ENCODE results near the gene LRP2BP.

The LRP2BP gene

GRCh38 chr4:185395956-185396723 lies 416 bp upstream of the LRP2BP start:
- DNase-seq (ENCODE audit: low read depth in 1 of 2, low spot score in 1 of 2) = peak; percentile 95 to 97

- no peak for DNase-seq (ENCODE audit: low read depth in 1 of 2, low spot score in 1 of 2)
Observed at GRCh38 chr4:185394568-185395237, 1.0 kb downstream of the LRP2BP start.

- no peak for DNase-seq (ENCODE audit: low read depth in 1 of 2, low spot score in 1 of 2)
Observed at GRCh38 chr4:185392156-185392555, 3.6 kb downstream of the LRP2BP start.

- no peak for DNase-seq (ENCODE audit: low read depth in 1 of 2, low spot score in 1 of 2)
Observed at GRCh38 chr4:185390941-185391340, 4.8 kb downstream of the LRP2BP start.

- DNase-seq (ENCODE audit: low read depth in 1 of 2, low spot score in 1 of 2) = no peak
Observed at GRCh38 chr4:185387957-185388356, 7.8 kb downstream of the LRP2BP start.

GRCh38 chr4:185384930-185385331 lies 10.8 kb downstream of the LRP2BP start:
- no peak for DNase-seq (ENCODE audit: low read depth in 1 of 2, low spot score in 1 of 2)

GRCh38 chr4:185384061-185384460 lies 11.7 kb downstream of the LRP2BP start:
- DNase-seq (ENCODE audit: low read depth in 1 of 2, low spot score in 1 of 2) = no peak

- DNase-seq (ENCODE audit: low read depth in 1 of 2, low spot score in 1 of 2) = no peak
Observed at GRCh38 chr4:185383451-185383850, 12.3 kb downstream of the LRP2BP start.

- no peak for DNase-seq (ENCODE audit: low read depth in 1 of 2, low spot score in 1 of 2)
Observed at GRCh38 chr4:185382754-185383153, 13.0 kb downstream of the LRP2BP start.

GRCh38 chr4:185381288-185382196 lies 14.2 kb downstream of the LRP2BP start:
- DNase-seq (ENCODE audit: low read depth in 1 of 2, low spot score in 1 of 2) = no peak

- DNase-seq (ENCODE audit: low read depth in 1 of 2, low spot score in 1 of 2) = no peak
Observed at GRCh38 chr4:185380320-185380719, 15.4 kb downstream of the LRP2BP start.

- DNase-seq (ENCODE audit: low read depth in 1 of 2, low spot score in 1 of 2) = no peak
Observed at GRCh38 chr4:185379326-185380295, 16.1 kb downstream of the LRP2BP start.

- DNase-seq (ENCODE audit: low read depth in 1 of 2, low spot score in 1 of 2) = no peak
Observed at GRCh38 chr4:185378264-185378663, 17.5 kb downstream of the LRP2BP start.

GRCh38 chr4:185374573-185374972 lies 21.2 kb downstream of the LRP2BP start:
- DNase-seq (ENCODE audit: low read depth in 1 of 2, low spot score in 1 of 2) = no peak

GRCh38 chr4:185374027-185374426 lies 21.7 kb downstream of the LRP2BP start:
- no peak for DNase-seq (ENCODE audit: low read depth in 1 of 2, low spot score in 1 of 2)

GRCh38 chr4:185371702-185372101 lies 24.0 kb downstream of the LRP2BP start:
- DNase-seq (ENCODE audit: low read depth in 1 of 2, low spot score in 1 of 2) = no peak

GRCh38 chr4:185370268-185370949 lies 25.3 kb downstream of the LRP2BP start:
- no peak for DNase-seq (ENCODE audit: low read depth in 1 of 2, low spot score in 1 of 2)

- no peak for DNase-seq (ENCODE audit: low read depth in 1 of 2, low spot score in 1 of 2)
Observed at GRCh38 chr4:185369731-185370130, 26.0 kb downstream of the LRP2BP start.

GRCh38 chr4:185364886-185365285 lies 30.8 kb downstream of the LRP2BP start:
- no peak for DNase-seq (ENCODE audit: low read depth in 1 of 2, low spot score in 1 of 2)

GRCh38 chr4:185363251-185363650 lies 32.5 kb downstream of the LRP2BP start:
- no peak for DNase-seq (ENCODE audit: low read depth in 1 of 2, low spot score in 1 of 2)

Measured in stimulated activated CD4-positive, alpha-beta T cell treated with anti-CD3 and anti-CD28 coated beads, Interleukin-15, amount 100 ng/mL, for 1 hour (primary cell).